ENCODE measurements around the gene ZNF792.
"Not testable (repeated sequence)": the region's sequence is repeated elsewhere in the genome, so short reads cannot be mapped to it uniquely, and the experiment has no call there.

The ZNF792 gene

DNA sequence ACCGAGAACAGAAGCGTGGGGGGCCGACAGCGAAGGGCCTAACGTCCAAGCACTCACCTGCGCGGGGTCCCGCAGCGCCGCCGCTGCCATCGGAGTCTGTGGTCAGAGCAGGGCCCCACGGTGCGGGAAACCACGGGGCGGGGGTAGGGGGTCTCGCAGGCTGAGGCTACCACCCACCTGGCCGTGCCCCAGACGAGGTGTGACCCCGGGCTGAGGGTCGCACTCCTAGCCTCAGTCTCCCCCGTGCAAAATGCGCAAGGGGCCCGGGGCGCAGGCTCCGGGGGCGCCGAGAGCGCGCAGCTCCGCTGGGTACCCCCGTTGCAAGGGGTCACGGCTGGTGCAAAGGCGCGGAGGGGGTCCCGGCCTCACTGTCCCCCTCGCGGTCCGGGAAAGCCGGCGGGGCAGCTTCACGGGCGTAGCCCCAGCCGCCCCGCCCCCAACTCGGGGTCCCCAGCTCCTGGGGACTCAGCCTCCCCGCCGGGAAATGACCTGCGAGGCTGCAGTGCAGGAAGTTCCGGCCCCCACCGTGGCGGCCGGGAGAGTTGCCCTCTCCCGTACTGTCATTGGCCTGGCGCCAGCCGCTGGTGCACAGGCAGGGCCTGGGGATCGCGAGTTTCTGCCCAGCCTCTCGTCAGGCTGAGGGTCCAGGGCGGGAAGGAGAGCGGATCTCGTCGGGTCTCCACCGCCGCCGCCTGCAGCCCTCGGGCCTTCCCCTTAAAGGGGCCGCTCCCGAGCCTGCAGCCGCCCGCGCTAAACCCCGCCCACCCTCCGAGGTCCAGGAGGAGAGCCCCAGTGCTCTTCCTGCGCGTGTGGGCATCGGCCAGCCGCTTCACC, at the start of gene ZNF792:
Gene ZNF792 (minus strand): TSS at position 657 of the 834 bp plus-strand sequence. CDS start 567 bp downstream, at position 90.
- DNase-seq (ENCODE audit: low read depth in 2 of 2), result peak in 1 of 2 donors; percentile 51

DNA sequence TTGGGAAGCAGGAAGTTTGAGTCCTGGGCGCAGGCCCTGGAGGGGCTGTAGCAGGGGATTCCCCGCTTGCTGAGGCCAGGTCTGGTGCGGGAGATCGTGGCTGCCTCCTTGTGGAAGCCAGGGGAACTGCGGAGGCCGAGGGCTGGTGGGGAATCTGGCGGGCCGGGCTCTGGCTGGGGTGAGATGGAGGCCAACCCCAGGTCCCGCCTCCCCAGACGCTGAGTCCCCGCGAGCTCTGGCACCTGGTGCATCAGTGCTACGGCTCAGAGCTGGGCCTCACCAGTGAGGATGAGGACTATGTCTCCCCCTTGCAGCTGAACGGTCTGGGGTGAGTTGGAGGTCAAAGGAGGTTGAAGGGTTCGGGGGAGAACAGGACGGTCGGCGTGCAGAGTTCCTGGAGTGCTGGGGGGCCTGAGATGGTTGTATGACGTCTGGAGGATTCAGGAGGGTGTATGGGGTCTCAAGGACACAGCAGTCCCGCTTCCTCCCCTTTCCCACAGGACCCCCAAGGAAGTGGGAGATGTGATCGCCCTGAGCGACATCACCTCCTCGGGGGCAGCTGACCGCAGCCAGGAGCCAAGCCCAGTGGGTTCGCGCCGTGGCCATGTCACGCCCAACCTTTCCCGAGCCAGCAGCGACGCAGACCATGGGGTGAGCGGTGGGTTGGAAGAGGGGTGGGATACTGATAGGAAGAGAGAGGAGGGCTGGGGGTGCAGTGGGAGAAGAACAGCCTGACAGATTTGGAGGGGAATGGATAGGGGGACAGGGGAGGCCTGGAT, 49.2 kb upstream of the ZNF792 start:
- peak; percentile 71 to 76 for DNase-seq (ENCODE audit: low read depth in 2 of 2)

- no peak for DNase-seq (ENCODE audit: low read depth in 2 of 2)
Observed at GRCh38 chr19:35011737-35012682, 48.0 kb upstream of the ZNF792 start.

- no peak for DNase-seq (ENCODE audit: low read depth in 2 of 2)
Observed at GRCh38 chr19:35011091-35011689, 47.2 kb upstream of the ZNF792 start.

DNA sequence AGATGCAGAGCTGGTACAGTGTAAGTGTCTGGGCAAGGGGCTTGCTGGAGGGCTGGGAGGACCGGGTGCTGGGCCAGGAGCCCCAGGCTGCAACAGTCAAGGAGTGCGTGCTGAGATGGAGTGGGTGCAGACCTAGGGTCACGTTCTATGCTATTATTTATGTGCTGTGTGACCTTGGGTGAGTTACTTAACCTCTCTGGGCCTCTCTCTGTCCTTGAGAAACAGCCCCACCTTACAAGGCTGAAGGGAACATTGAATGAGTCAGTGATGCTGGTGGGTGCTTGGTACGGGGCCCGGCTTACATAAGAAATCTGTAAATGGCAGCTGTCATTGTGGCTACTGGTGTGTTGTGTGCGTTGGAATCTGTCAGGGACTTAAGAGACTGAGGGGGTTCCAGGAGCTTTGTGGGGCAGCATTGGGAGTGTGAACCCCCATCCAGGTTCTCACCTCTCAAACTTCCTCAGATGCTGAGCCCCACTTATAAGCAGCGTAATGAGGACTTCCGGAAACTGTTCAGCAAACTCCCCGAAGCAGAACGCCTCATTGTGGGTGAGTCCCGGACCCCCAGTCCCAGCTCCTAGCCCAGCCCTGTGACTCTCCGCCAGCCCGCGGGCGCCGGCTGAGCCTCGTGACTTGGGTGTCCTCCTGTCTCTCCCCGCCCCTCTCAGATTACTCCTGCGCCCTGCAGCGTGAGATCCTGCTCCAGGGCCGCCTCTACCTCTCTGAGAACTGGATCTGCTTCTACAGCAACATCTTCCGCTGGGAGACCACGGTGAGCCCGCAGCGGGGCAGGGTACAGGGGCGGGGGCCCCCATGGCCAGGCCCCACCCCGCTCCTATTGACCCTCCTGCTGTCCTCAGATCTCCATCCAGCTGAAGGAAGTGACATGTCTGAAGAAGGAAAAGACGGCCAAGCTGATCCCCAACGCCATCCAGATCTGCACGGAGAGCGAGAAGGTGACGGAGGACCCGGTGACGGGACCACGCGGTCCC, 45.7 kb upstream of the ZNF792 start:
- DNase-seq (ENCODE audit: low read depth in 2 of 2), result no peak

- DNase-seq (ENCODE audit: low read depth in 2 of 2), result no peak
Observed at GRCh38 chr19:35008891-35009341, 44.9 kb upstream of the ZNF792 start.

GRCh38 chr19:35007427-35007826, 43.4 kb upstream of the ZNF792 start:
- not testable (repeated sequence) for DNase-seq (ENCODE audit: low read depth in 2 of 2)

GRCh38 chr19:35006999-35007365, 43.0 kb upstream of the ZNF792 start:
- DNase-seq (ENCODE audit: low read depth in 2 of 2), result no peak

- DNase-seq (ENCODE audit: low read depth in 2 of 2), result no peak
Observed at GRCh38 chr19:35006342-35006998, 42.4 kb upstream of the ZNF792 start.

GRCh38 chr19:35006007-35006341, 41.9 kb upstream of the ZNF792 start:
- not testable (repeated sequence) for DNase-seq (ENCODE audit: low read depth in 2 of 2)

- no peak for DNase-seq (ENCODE audit: low read depth in 2 of 2)
Observed at GRCh38 chr19:35005256-35005977, 41.4 kb upstream of the ZNF792 start.

GRCh38 chr19:35004517-35005255, 40.7 kb upstream of the ZNF792 start:
- no peak for DNase-seq (ENCODE audit: low read depth in 2 of 2)

- no peak for DNase-seq (ENCODE audit: low read depth in 2 of 2)
Observed at GRCh38 chr19:35002037-35002535, 38.1 kb upstream of the ZNF792 start.

- DNase-seq (ENCODE audit: low read depth in 2 of 2), result peak; percentile 34 to 45
Observed at GRCh38 chr19:35000647-35001501, 36.8 kb upstream of the ZNF792 start.

GRCh38 chr19:35000338-35000646, 36.3 kb upstream of the ZNF792 start:
- DNase-seq (ENCODE audit: low read depth in 2 of 2), result no peak

DNA sequence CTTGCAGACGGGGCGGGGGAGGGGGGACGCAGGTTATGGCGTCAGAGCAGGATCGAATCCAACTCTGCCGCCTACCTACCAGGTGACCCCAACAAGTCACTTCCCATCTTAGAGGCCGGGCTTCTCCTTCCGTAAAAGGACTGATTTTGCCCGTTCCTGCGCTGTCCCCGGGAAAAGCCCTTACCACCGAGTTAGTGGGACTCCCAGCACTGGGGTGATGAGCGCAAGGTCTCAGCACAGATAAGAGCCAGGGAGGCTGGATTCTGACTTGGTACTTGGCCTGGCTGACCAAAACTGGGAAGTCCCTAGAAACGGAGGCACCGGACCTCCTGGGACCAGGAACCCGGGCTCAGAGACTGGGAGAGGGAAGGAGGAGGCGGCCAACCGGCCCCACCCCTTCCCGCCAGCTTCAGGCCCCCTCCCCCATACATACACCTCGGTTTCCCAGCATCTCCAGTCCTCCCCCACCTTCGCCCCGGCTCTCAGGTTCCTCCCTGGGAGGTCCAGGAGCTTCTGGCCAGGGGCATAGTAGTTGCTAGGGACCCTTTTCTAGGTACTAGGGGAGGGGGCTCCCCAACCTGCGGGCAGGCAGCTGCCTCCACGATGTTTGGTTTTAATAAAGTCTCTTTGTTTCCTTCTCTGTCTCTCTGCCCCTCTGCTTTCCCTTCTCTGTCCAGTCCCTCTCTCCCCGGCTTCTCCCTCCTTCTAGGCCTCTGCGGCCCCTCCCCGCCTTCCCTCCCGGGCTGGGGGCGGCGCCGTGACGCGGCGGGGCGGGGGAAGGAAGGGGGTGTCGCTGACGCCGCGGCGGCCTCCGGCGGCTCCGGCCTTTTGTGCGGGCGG, 35.7 kb upstream of the ZNF792 start, which contains the start of gene GRAMD1A:
Gene GRAMD1A (plus strand): TSS at position 826 of the 840 bp plus-strand sequence. CDS start 156 bp downstream, outside the sequence.
- DNase-seq (ENCODE audit: low read depth in 2 of 2), result peak; percentile 53 to 79

Measured in stimulated activated CD4-positive, alpha-beta T cell treated with anti-CD3 and anti-CD28 coated beads, Interleukin-1b, Interleukin-23, amount 100 ng/mL, for 4 hours (primary cell).